PC-9 (cell line): ENCODE measurements around the gene UBE2K.

ENCODE experiments used
- EZH2 ChIP-seq: fragments of 200-600 bp; sonication (generic); IDR thresholded peaks from 2 replicates; pipeline ENCODE4 v1.8.0; 2017; ENCODE audit warnings: antibody characterized with exemption, low read depth
- TF ChIP-seq, protein P1 (sequence below): fragments of 200-600 bp; sonication (generic); conservative IDR thresholded peaks from 2 replicates; pipeline ENCODE4 v1.6.1; 2017; ENCODE audit warnings: mixed run types, antibody characterized with exemption, mild to moderate bottlenecking, moderate library complexity

DNA sequence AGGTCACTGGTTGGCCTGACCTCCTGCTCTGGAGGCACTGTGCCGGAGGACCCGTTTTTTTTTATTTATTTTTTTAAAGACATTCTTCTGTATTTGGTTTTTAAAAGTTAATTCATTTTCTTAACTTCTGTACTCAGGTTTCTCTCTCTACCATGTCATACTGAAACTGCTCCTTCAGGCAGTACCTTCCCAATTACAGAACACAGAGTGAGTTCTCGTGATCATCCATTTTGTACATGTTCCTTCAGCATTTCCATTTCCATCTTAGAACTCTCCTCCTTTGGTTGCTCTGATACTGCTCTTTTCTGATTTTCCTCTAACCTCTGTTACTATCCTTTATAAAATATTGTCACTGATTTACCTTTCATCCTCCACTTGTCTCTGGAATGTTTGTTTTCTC lies 17.9 kb downstream of the UBE2K start:
- TF ChIP-seq, protein P1, sequence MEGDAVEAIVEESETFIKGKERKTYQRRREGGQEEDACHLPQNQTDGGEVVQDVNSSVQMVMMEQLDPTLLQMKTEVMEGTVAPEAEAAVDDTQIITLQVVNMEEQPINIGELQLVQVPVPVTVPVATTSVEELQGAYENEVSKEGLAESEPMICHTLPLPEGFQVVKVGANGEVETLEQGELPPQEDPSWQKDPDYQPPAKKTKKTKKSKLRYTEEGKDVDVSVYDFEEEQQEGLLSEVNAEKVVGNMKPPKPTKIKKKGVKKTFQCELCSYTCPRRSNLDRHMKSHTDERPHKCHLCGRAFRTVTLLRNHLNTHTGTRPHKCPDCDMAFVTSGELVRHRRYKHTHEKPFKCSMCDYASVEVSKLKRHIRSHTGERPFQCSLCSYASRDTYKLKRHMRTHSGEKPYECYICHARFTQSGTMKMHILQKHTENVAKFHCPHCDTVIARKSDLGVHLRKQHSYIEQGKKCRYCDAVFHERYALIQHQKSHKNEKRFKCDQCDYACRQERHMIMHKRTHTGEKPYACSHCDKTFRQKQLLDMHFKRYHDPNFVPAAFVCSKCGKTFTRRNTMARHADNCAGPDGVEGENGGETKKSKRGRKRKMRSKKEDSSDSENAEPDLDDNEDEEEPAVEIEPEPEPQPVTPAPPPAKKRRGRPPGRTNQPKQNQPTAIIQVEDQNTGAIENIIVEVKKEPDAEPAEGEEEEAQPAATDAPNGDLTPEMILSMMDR = no peak
- no peak for TF ChIP-seq EZH2
